ENCODE measurements around the gene DCC. TPM values are rescaled to one million over a fixed set of nuclear protein-coding genes. Genes with fewer than 3 reads are reported as not detected.
"Not testable (repeated sequence)": the region's sequence is repeated elsewhere in the genome, so short reads cannot be mapped to it uniquely, and the experiment has no call there.

DCC gene
- total and polyA plus RNA-seq, 2 experiments from 2014 or later: 0.27 to 0.38 TPM

- no peaks in the 10 kb centered on the region for H3K9me3 ChIP-seq (ENCODE audit: low read depth)
These were observed 8.2 kb downstream of the DCC start for GRCh38 chr18:52348209-52348608.

DNA sequence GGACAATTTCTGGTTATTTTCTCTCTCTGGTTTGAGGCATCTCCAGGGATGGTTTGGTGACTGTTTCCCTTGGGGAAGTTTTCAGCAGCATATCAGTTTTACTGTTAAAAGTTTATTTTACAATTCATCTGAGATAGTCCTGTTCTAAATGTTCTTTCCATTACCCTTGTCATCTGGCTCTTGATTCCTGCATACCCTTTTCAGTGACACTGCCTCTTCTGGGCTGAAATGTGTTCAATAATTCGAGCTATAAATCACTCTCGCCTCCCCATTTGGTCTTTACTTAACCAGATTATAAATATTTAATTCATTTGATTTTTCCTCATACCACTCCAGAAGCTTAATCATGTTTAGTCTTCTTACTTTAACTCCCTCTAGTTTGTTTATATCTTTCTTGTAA is 9.5 kb downstream of the DCC start:
- Histone ChIP-seq H3K4me1 (ENCODE audit: low read depth) (peaks cover 5% of the 10 kb centered on the region), H3K4me3 (no peak overlapping the region), H3K27ac (no peak overlapping the region), H3K9me3 (ENCODE audit: low read depth) (no peaks in the 10 kb centered on the region), H3K36me3 (no peaks in the 10 kb centered on the region), H3K27me3 (no peaks in the 10 kb centered on the region)
- no peak for DNase-seq (ENCODE audit: low read depth in 1 of 2, low spot score in 1 of 2)
- TF ChIP-seq, protein P1, sequence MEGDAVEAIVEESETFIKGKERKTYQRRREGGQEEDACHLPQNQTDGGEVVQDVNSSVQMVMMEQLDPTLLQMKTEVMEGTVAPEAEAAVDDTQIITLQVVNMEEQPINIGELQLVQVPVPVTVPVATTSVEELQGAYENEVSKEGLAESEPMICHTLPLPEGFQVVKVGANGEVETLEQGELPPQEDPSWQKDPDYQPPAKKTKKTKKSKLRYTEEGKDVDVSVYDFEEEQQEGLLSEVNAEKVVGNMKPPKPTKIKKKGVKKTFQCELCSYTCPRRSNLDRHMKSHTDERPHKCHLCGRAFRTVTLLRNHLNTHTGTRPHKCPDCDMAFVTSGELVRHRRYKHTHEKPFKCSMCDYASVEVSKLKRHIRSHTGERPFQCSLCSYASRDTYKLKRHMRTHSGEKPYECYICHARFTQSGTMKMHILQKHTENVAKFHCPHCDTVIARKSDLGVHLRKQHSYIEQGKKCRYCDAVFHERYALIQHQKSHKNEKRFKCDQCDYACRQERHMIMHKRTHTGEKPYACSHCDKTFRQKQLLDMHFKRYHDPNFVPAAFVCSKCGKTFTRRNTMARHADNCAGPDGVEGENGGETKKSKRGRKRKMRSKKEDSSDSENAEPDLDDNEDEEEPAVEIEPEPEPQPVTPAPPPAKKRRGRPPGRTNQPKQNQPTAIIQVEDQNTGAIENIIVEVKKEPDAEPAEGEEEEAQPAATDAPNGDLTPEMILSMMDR (IDR thresholded peaks at IDR 0.05; ENCODE audit: low read depth, low read length): no peak

More at GRCh38 chr18:52348209-52348608, 8.2 kb downstream of the DCC start:
- Histone ChIP-seq H3K27ac (no peak overlapping the region), H3K36me3 (no peaks in the 10 kb centered on the region), H3K4me1 (ENCODE audit: low read depth) (no peaks in the 10 kb centered on the region), H3K27me3 (no peaks in the 10 kb centered on the region), H3K4me3 (no peak overlapping the region)
- no peak for DNase-seq (ENCODE audit: low read depth in 1 of 2, low spot score in 1 of 2)
- TF ChIP-seq, protein P1 (IDR thresholded peaks at IDR 0.05; ENCODE audit: low read depth, low read length): no peak

GRCh38 chr18:52352920-52353319 is 12.9 kb downstream of the DCC start:
- TF ChIP-seq, protein P1 (IDR thresholded peaks at IDR 0.05; ENCODE audit: low read depth, low read length): no peak
- Histone ChIP-seq H3K9me3 (ENCODE audit: low read depth) (no peaks in the 10 kb centered on the region), H3K4me3 (no peak overlapping the region), H3K36me3 (no peaks in the 10 kb centered on the region), H3K4me1 (ENCODE audit: low read depth) (peaks cover 5% of the 10 kb centered on the region), H3K27ac (no peak overlapping the region), H3K27me3 (no peaks in the 10 kb centered on the region)
- DNase-seq (ENCODE audit: low read depth in 1 of 2, low spot score in 1 of 2): no peak

DNA sequence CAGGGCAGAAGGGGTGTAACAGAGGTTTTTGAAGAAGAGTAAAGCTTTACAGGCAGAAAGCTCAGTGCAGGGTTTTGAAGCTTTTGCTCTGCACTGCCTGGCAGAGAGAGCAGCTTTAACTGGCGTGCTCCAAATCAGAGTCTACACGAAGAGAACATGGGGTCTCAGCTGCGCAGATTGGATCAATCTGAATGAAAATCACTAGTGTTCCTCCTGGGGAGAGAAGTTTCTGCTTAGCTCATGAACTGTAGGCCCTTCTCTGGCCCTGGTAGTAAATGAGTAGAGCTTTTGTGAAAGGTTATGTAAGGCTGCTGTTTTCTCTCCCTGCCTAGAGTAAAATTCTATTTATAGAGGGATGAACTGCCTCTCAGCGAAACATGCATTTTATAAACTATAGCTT is 13.6 kb downstream of the DCC start:
- TF ChIP-seq, protein P1 (IDR thresholded peaks at IDR 0.05; ENCODE audit: low read depth, low read length): no peak
- Histone ChIP-seq H3K4me1 (ENCODE audit: low read depth) (peaks cover 5% of the 10 kb centered on the region), H3K4me3 (no peak overlapping the region), H3K36me3 (no peaks in the 10 kb centered on the region), H3K27me3 (no peaks in the 10 kb centered on the region), H3K27ac (no peak overlapping the region), H3K9me3 (ENCODE audit: low read depth) (no peaks in the 10 kb centered on the region)
- DNase-seq (ENCODE audit: low read depth in 1 of 2, low spot score in 1 of 2): no peak

GRCh38 chr18:52363861-52364260 is 23.9 kb downstream of the DCC start:
- Histone ChIP-seq H3K9me3 (ENCODE audit: low read depth) (no peaks in the 10 kb centered on the region), H3K4me1 (ENCODE audit: low read depth) (peaks cover 4% of the 10 kb centered on the region), H3K36me3 (no peaks in the 10 kb centered on the region), H3K4me3 (no peak overlapping the region), H3K27me3 (no peaks in the 10 kb centered on the region), H3K27ac (no peak overlapping the region)
- DNase-seq (ENCODE audit: low read depth in 1 of 2, low spot score in 1 of 2): no peak
- TF ChIP-seq, protein P1 (IDR thresholded peaks at IDR 0.05; ENCODE audit: low read depth, low read length): no peak

- H3K27me3 ChIP-seq; H3K4me1 ChIP-seq (ENCODE audit: low read depth); H3K4me3 ChIP-seq; H3K9me3 ChIP-seq (ENCODE audit: low read depth); H3K36me3 ChIP-seq; H3K27ac ChIP-seq; DNase-seq (ENCODE audit: low read depth in 1 of 2, low spot score in 1 of 2): not testable (repeated sequence)
These were observed 26.9 kb downstream of the DCC start for GRCh38 chr18:52366851-52367250.
